ENCODE results near the gene RAB33A. TPM values are rescaled to one million over a fixed set of nuclear protein-coding genes. Genes with fewer than 3 reads are reported as not detected.
A peak's percentile ranks its signal among the peaks of the same experiment; 100 is the strongest.

The RAB33A gene
- polyA plus RNA-seq, 1 donor (not counting 4 experiments of a cell fraction or from before 2014, with no cell fraction given): not detected

DNA sequence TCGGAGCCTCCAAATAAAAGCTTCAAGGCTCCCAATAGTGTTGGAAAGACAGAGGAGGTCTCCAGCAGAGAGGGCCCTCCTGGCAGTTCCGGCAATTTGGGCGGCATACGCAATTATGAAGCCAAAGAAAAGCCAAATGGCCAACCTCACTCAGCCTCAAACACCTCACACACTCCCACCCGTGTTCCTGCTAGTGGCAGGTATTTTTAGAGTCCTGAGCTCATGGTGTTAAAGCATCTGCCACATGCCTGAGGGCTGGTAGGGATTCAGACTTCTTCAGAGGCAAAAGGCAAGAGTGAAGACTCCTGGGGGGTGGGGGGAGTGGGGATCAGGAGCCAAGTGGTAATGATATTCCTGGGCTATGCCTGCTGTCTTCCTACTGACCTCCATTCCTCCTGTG, 7.4 kb downstream of the RAB33A start:
- Histone ChIP-seq H3K27me3 (ENCODE audit: control insufficient read depth, extremely low read depth, insufficient read depth, low read length) (no peaks in the 10 kb centered on the region), H3K27ac (ENCODE audit: control insufficient read depth, insufficient read depth, low read length) (no peak overlapping the region), H3K9me1 (ENCODE audit: control insufficient read depth, extremely low read depth, insufficient read depth, low read length) (no peaks in the 10 kb centered on the region), H3K4me3 (ENCODE audit: control insufficient read depth in 2 of 3, extremely low read depth in 1 of 3, insufficient read depth in 2 of 3, low read depth in 1 of 3, low read length in 3 of 3) (no peak overlapping the region), H2AFZ (ENCODE audit: control insufficient read depth, low read length) (no peak overlapping the region), H3K4me1 (ENCODE audit: control insufficient read depth, extremely low read depth, insufficient read depth, low read length) (peaks cover 3% of the 10 kb centered on the region), H3K9me3 (ENCODE audit: control insufficient read depth, low read depth, low read length) (no peaks in the 10 kb centered on the region), H3K4me2 (ENCODE audit: control insufficient read depth, extremely low read depth, insufficient read depth, low read depth, low read length) (no peak overlapping the region), H3K79me2 (ENCODE audit: control insufficient read depth, insufficient read depth, low read length) (no peaks in the 10 kb centered on the region), H3K36me3 (ENCODE audit: control insufficient read depth in 2 of 2, extremely low read depth in 1 of 2, insufficient read depth in 2 of 2, low read length in 2 of 2) (no peaks in the 10 kb centered on the region), H3K9ac (ENCODE audit: control insufficient read depth, extremely low read depth, insufficient read depth, low read length) (no peak overlapping the region), H4K20me1 (ENCODE audit: control insufficient read depth, extremely low read depth, insufficient read depth, low read length) (no peaks in the 10 kb centered on the region)
- FAIRE-seq: no peak
- no peak for TF ChIP-seq CTCF (optimal IDR thresholded peaks at IDR 0.05 in 1 of 3, IDR thresholded peaks at IDR 0.05 in 1 of 3, conservative IDR thresholded peaks at IDR 0.05 in 1 of 3; ENCODE audit: extremely low read depth in 1 of 3, insufficient read depth in 2 of 3, low read length in 3 of 3)
- no peak for DNase-seq (ENCODE audit: low read depth, low spot score)
- dilution Hi-C loops (cut with MboI; ENCODE audit: extremely low pct_ligation_motif_present, low sequenced_read_pairs): no loop called here

GRCh38 chrX:130179579-130180215, 7.9 kb downstream of the RAB33A start:
- TF ChIP-seq EZH2 (IDR thresholded peaks at IDR 0.05; ENCODE audit: low read length): no peak
- no peak for TF ChIP-seq CTCF (optimal IDR thresholded peaks at IDR 0.05 in 1 of 3, IDR thresholded peaks at IDR 0.05 in 1 of 3, conservative IDR thresholded peaks at IDR 0.05 in 1 of 3; ENCODE audit: extremely low read depth in 1 of 3, insufficient read depth in 2 of 3, low read length in 3 of 3)
- H3K9me1 ChIP-seq (ENCODE audit: control insufficient read depth, extremely low read depth, insufficient read depth, low read length): no peaks in the 10 kb centered on the region
- no peaks in the 10 kb centered on the region for H3K4me1 ChIP-seq (ENCODE audit: control insufficient read depth, extremely low read depth, insufficient read depth, low read length)
- H2AFZ ChIP-seq (ENCODE audit: control insufficient read depth, low read length): no peak overlapping the region
- peak; percentile 82 for FAIRE-seq
- H3K9me3 ChIP-seq (ENCODE audit: control insufficient read depth, low read depth, low read length): no peaks in the 10 kb centered on the region
- dilution Hi-C loops (cut with MboI; ENCODE audit: extremely low pct_ligation_motif_present, low sequenced_read_pairs): no loop called here
- H3K9ac ChIP-seq (ENCODE audit: control insufficient read depth, extremely low read depth, insufficient read depth, low read length): no peak overlapping the region
- no peaks in the 10 kb centered on the region for H3K79me2 ChIP-seq (ENCODE audit: control insufficient read depth, insufficient read depth, low read length)
- no peaks in the 10 kb centered on the region for H4K20me1 ChIP-seq (ENCODE audit: control insufficient read depth, extremely low read depth, insufficient read depth, low read length)
- no peaks in the 10 kb centered on the region for H3K27me3 ChIP-seq (ENCODE audit: control insufficient read depth, extremely low read depth, insufficient read depth, low read length)
- H3K4me2 ChIP-seq (ENCODE audit: control insufficient read depth, extremely low read depth, insufficient read depth, low read depth, low read length): no peak overlapping the region
- no peak overlapping the region for H3K27ac ChIP-seq (ENCODE audit: control insufficient read depth, insufficient read depth, low read length)
- H3K36me3 ChIP-seq (ENCODE audit: control insufficient read depth in 2 of 2, extremely low read depth in 1 of 2, insufficient read depth in 2 of 2, low read length in 2 of 2): no peaks in the 10 kb centered on the region
- DNase-seq (ENCODE audit: low read depth, low spot score): no peak
- no peak overlapping the region for H3K4me3 ChIP-seq (ENCODE audit: control insufficient read depth in 2 of 3, extremely low read depth in 1 of 3, insufficient read depth in 2 of 3, low read depth in 1 of 3, low read length in 3 of 3)
